HepG2 (cell line): Measurements from ENCODE around the gene TGM3. TPM values are rescaled to one million over a fixed set of nuclear protein-coding genes. Genes with fewer than 3 reads are reported as not detected.

Experiments used
- EP300 ChIP-seq, 3 experiments: sonication (generic) in 1 of 3; formaldehyde crosslinking in 1 of 3; IDR thresholded peaks; 2 replicates each; pipeline versions ENCODE4 v1.5.1 to v1.6.1; 2011 to 2020; ENCODE audit warnings: low read depth in 2 of 3, low read length in 2 of 3, borderline replicate concordance in 1 of 3, improper control_type of control experiment in 1 of 3, mild to moderate bottlenecking in 1 of 3, missing genetic modification reagents in 1 of 3, moderate library complexity in 1 of 3
- GLI4 ChIP-seq: sonication (generic); formaldehyde crosslinking; IDR thresholded peaks from 2 replicates; pipeline ENCODE4 v1.5.1; 2020; ENCODE audit warnings: missing genetic modification reagents, mild to moderate bottlenecking, moderate library complexity, borderline replicate concordance
- HNRNPL ChIP-seq: fragments of 200-400 bp; formaldehyde crosslinking; IDR thresholded peaks from 2 replicates; pipeline ENCODE4 v1.6.1; 2017; ENCODE audit warnings: mild to moderate bottlenecking, low read depth, low read length
- KAT7 ChIP-seq: IDR thresholded peaks from 2 replicates; pipeline ENCODE4 v1.6.1; 2018; ENCODE audit warnings: borderline replicate concordance, missing compliant biosample characterization
- RCOR2 ChIP-seq: IDR thresholded peaks from 2 replicates; pipeline ENCODE4 v1.6.1; 2016; ENCODE audit warnings: missing biosample characterization, missing genetic modification reagents
- SAP130 ChIP-seq: IDR thresholded peaks from 2 replicates; pipeline ENCODE4 v1.6.1; 2016; ENCODE audit warnings: low read depth
- SOX5 ChIP-seq: IDR thresholded peaks from 2 replicates; pipeline ENCODE4 v1.6.1; 2016; ENCODE audit warnings: borderline replicate concordance
- ZNF224 ChIP-seq: sonication (generic); formaldehyde crosslinking; IDR thresholded peaks from 2 replicates; pipeline ENCODE4 v1.5.0; 2020; ENCODE audit warnings: mild to moderate bottlenecking, missing genetic modification reagents
- ZNF317 ChIP-seq: sonication (generic); formaldehyde crosslinking; IDR thresholded peaks from 2 replicates; pipeline ENCODE4 v1.5.0; 2020; ENCODE audit warnings: mild to moderate bottlenecking, missing genetic modification reagents
- ZNF7 ChIP-seq: IDR thresholded peaks from 2 replicates; pipeline ENCODE4 v1.6.1; 2016; ENCODE audit warnings: missing biosample characterization, missing genetic modification reagents
- ZNF746 ChIP-seq: sonication (generic); formaldehyde crosslinking; IDR thresholded peaks from 2 replicates; pipeline ENCODE4 v1.8.0; 2022; ENCODE audit warnings: mild to moderate bottlenecking, missing genetic modification reagents
- ZNF766 ChIP-seq: sonication (generic); formaldehyde crosslinking; IDR thresholded peaks from 2 replicates; pipeline ENCODE4 v1.5.0; 2020; ENCODE audit warnings: missing genetic modification reagents, borderline replicate concordance
- ZNF83 ChIP-seq: sonication (generic); formaldehyde crosslinking; IDR thresholded peaks from 2 replicates; pipeline ENCODE4 v1.4.0; 2020; ENCODE audit warnings: missing genetic modification reagents, mild to moderate bottlenecking, borderline replicate concordance
- polyA plus RNA-seq, 8 experiments: library from polyadenylated mRNA; depleted of rRNA in 3 of 8; stranded (reverse) in 7 of 8; unstranded in 1 of 8; fragments of >200 nt; fragmentation: Illumina TruSeq in 4 of 8; extraction: Trizol in 4 of 8; gene quantifications; 2 replicates each; pipeline versions ENCODE4 v1.2.1 to v1.2.3, GENCODE V29; 2011 to 2016; ENCODE audit warnings: low read depth in 4 of 8, missing spikeins in 1 of 8, mixed read lengths in 1 of 8; ENCODE audit not compliant: insufficient read depth in 1 of 8
- total RNA-seq, 5 experiments: library from RNA; depleted of rRNA; stranded (reverse); fragments of >200 nt; fragmentation: Illumina TruSeq; extraction: Trizol; gene quantifications; 2 replicates each; pipeline ENCODE4 v1.2.3, GENCODE V29; 2016; ENCODE audit warnings: low read depth in 1 of 5
- TF ChIP-seq, protein P1 (sequence below): sonication (generic); formaldehyde crosslinking; IDR thresholded peaks from 2 replicates; pipeline ENCODE4 v1.8.1; 2023; ENCODE audit warnings: mild to moderate bottlenecking, inconsistent platforms, moderate library complexity, missing genetic modification reagents, borderline replicate concordance
- TF ChIP-seq, protein P2 (sequence below): sonication (generic); formaldehyde crosslinking; IDR thresholded peaks from 2 replicates; pipeline ENCODE4 v1.4.0; 2020; ENCODE audit warnings: low read depth, mild to moderate bottlenecking, missing genetic modification reagents
- TF ChIP-seq, protein P3 (sequence below): sonication (generic); formaldehyde crosslinking; IDR thresholded peaks from 2 replicates; pipeline ENCODE4 v1.8.0; 2022; ENCODE audit warnings: missing genetic modification reagents, mild to moderate bottlenecking, borderline replicate concordance
- TF ChIP-seq, protein P4 (sequence below): sonication (generic); formaldehyde crosslinking; IDR thresholded peaks from 2 replicates; pipeline ENCODE4 v1.9.0; 2021; ENCODE audit warnings: mild to moderate bottlenecking, missing genetic modification reagents

Gene TGM3
- total and polyA plus RNA-seq, 2 of the 13 experiments (the other 11 are each of a cell fraction or from before 2014, with no cell fraction given): not detected

DNA sequence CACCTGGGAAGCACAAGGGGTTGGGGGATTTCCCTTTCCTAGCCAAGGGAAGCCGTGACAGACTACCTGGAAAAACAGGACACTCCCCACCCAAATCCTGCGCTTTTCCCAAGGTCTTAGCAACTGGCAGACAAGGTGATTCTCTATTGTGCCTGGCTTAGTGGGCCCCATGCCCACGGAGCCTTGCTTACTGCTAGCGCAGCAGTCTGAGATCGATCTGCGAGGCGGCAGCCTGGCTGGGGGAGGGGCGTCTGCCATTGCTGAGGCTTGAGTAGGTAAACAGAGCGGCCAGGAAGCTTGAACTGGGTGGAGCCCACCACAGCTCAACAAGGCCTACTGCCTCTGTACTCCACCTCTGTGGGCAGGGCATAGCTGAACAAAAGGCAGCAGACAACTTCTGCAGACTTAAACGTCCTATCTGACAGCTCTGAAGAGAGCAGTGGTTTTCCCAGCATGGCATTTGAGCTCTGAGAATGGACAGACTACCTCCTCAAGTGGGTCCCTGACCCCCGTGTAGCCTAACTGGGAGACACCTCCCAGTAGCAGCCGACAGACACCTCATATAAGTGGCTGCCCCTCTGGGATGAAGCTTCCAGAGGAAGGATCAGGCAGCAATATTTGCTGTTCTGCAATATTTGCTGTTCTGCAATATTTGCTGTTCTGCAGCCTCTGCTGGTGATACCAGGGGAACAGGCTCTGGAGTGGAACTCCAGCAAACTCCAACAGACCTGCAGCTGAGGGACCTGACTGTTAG, 31.0 kb upstream of the TGM3 start (continued):
- TF ChIP-seq RCOR2 (CRISPR knock-in tag) (peak; percentile 72; the same call in 1 of the 2 replicates), GLI4 (CRISPR knock-in tag) (peak; percentile 79; the same call in 1 of the 2 replicates), ZNF7 (peak; percentile 52), KAT7 (CRISPR knock-in tag) (0 out of 2 replicates have a peak, but pooled peaks have one; percentile 15), ZNF83 (CRISPR knock-in tag) (peak; percentile 92; the same call in 1 of the 2 replicates), EP300 (IDR thresholded peaks at IDR 0.05; ENCODE audit: low read depth in 2 of 2, low read length in 2 of 2) (peak in 1 of 2 experiments; percentile 71; a peak in 3 of 4 replicates), EP300 (CRISPR knock-in tag; IDR thresholded peaks at IDR 0.05; ENCODE audit: borderline replicate concordance) (peak; percentile 65; the same call in 1 of the 2 replicates), ZNF224 (0 out of 2 replicates have a peak, but pooled peaks have one; percentile 73), SOX5 (CRISPR knock-in tag) (peak; percentile 87), HNRNPL (0 out of 2 replicates have a peak, but pooled peaks have one; percentile 58), ZNF746 (peak; percentile 73; the same call in 1 of the 2 replicates), ZNF766 (CRISPR knock-in tag) (0 out of 2 replicates have a peak, but pooled peaks have one; percentile 74), SAP130 (peak; percentile 44; the same call in 1 of the 2 replicates), ZNF317 (peak; percentile 90)
- TF ChIP-seq, protein P1, sequence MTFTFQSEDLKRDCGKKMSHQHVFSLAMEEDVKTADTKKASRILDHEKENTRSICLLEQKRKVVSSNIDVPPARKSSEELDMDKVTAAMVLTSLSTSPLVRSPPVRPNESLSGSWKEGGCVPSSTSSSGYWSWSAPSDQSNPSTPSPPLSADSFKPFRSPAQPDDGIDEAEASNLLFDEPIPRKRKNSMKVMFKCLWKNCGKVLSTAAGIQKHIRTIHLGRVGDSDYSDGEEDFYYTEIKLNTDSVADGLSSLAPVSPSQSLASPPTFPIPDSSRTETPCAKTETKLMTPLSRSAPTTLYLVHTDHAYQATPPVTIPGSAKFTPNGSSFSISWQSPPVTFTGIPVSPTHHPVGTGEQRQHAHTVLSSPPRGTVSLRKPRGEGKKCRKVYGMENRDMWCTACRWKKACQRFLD (CRISPR knock-in tag): 0 out of 2 replicates have a peak, but pooled peaks have one; percentile 29
- TF ChIP-seq, protein P2, sequence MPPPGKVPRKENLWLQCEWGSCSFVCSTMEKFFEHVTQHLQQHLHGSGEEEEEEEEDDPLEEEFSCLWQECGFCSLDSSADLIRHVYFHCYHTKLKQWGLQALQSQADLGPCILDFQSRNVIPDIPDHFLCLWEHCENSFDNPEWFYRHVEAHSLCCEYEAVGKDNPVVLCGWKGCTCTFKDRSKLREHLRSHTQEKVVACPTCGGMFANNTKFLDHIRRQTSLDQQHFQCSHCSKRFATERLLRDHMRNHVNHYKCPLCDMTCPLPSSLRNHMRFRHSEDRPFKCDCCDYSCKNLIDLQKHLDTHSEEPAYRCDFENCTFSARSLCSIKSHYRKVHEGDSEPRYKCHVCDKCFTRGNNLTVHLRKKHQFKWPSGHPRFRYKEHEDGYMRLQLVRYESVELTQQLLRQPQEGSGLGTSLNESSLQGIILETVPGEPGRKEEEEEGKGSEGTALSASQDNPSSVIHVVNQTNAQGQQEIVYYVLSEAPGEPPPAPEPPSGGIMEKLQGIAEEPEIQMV (CRISPR knock-in tag): peak; percentile 62; the same call in 1 of the 2 replicates
- TF ChIP-seq, protein P3, sequence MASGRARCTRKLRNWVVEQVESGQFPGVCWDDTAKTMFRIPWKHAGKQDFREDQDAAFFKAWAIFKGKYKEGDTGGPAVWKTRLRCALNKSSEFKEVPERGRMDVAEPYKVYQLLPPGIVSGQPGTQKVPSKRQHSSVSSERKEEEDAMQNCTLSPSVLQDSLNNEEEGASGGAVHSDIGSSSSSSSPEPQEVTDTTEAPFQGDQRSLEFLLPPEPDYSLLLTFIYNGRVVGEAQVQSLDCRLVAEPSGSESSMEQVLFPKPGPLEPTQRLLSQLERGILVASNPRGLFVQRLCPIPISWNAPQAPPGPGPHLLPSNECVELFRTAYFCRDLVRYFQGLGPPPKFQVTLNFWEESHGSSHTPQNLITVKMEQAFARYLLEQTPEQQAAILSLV: peak; percentile 88
- TF ChIP-seq, protein P4, sequence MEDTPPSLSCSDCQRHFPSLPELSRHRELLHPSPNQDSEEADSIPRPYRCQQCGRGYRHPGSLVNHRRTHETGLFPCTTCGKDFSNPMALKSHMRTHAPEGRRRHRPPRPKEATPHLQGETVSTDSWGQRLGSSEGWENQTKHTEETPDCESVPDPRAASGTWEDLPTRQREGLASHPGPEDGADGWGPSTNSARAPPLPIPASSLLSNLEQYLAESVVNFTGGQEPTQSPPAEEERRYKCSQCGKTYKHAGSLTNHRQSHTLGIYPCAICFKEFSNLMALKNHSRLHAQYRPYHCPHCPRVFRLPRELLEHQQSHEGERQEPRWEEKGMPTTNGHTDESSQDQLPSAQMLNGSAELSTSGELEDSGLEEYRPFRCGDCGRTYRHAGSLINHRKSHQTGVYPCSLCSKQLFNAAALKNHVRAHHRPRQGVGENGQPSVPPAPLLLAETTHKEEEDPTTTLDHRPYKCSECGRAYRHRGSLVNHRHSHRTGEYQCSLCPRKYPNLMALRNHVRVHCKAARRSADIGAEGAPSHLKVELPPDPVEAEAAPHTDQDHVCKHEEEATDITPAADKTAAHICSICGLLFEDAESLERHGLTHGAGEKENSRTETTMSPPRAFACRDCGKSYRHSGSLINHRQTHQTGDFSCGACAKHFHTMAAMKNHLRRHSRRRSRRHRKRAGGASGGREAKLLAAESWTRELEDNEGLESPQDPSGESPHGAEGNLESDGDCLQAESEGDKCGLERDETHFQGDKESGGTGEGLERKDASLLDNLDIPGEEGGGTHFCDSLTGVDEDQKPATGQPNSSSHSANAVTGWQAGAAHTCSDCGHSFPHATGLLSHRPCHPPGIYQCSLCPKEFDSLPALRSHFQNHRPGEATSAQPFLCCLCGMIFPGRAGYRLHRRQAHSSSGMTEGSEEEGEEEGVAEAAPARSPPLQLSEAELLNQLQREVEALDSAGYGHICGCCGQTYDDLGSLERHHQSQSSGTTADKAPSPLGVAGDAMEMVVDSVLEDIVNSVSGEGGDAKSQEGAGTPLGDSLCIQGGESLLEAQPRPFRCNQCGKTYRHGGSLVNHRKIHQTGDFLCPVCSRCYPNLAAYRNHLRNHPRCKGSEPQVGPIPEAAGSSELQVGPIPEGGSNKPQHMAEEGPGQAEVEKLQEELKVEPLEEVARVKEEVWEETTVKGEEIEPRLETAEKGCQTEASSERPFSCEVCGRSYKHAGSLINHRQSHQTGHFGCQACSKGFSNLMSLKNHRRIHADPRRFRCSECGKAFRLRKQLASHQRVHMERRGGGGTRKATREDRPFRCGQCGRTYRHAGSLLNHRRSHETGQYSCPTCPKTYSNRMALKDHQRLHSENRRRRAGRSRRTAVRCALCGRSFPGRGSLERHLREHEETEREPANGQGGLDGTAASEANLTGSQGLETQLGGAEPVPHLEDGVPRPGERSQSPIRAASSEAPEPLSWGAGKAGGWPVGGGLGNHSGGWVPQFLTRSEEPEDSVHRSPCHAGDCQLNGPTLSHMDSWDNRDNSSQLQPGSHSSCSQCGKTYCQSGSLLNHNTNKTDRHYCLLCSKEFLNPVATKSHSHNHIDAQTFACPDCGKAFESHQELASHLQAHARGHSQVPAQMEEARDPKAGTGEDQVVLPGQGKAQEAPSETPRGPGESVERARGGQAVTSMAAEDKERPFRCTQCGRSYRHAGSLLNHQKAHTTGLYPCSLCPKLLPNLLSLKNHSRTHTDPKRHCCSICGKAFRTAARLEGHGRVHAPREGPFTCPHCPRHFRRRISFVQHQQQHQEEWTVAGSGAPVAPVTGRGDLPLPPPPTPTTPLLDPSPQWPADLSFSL: peak; percentile 68; the same call in 1 of the 2 replicates
